Coronary artery (tissue), 2 donors: ENCODE results near the gene WDR91.

Source experiments
- DNase-seq: peaks from one replicate; pipeline ENCODE4 v3.0.0-alpha.2; 2017; ENCODE audit warnings: low spot score
- H3K27ac ChIP-seq, 2 donors: fragments of 200-600 bp; sonication (generic); one replicate each; pipeline ENCODE4 v1.5.1; 2016 to 2019
- H3K4me3 ChIP-seq: fragments of 200-600 bp; sonication (generic); 2 replicates; pipeline ENCODE4 v1.5.1; 2016; ENCODE audit warnings: mild to moderate bottlenecking, moderate library complexity
- TF ChIP-seq, protein P1 (sequence below): fragments of 200-600 bp; sonication (generic); IDR thresholded peaks from one replicate; pipeline ENCODE4 v1.5.1; 2019; ENCODE audit warnings: antibody characterized with exemption

The WDR91 gene

DNA sequence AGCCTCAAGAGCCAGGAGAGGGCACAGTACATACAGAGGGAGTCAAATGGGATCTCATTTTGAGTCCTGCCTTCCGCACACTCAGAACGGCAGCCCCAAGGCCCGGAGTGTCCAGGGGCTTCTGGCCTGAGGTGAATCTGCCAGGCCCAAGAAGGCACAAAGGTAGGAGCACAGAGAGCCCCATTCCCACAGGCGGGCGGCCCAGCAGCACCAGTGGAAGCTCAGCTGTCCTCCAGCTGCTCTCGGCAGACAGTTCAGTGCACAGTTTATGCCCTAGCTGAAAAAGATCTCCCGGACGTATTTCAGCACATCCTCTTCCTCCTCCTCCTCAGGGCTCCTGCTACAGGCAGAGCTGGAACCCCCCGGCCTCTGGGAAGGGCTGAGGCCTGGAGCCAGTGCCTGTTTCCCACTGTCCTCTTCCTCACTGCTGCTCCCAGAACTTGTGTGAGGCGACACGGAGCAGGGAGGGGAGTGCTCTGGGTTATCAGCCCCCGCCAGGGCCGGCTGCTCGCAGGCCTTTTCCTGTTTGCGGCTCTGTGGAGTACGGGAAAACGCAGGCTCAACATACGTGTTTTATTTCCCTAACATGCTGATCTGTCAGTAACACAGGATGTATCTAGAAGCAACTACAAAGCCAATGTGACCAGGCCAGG lies 44.9 kb downstream of the WDR91 start:
- Histone ChIP-seq H3K4me3 (peak overlapping the region; percentile 8), H3K27ac (peak overlapping the region in 1 of 2 donors; percentile 95)
- TF ChIP-seq, protein P1, sequence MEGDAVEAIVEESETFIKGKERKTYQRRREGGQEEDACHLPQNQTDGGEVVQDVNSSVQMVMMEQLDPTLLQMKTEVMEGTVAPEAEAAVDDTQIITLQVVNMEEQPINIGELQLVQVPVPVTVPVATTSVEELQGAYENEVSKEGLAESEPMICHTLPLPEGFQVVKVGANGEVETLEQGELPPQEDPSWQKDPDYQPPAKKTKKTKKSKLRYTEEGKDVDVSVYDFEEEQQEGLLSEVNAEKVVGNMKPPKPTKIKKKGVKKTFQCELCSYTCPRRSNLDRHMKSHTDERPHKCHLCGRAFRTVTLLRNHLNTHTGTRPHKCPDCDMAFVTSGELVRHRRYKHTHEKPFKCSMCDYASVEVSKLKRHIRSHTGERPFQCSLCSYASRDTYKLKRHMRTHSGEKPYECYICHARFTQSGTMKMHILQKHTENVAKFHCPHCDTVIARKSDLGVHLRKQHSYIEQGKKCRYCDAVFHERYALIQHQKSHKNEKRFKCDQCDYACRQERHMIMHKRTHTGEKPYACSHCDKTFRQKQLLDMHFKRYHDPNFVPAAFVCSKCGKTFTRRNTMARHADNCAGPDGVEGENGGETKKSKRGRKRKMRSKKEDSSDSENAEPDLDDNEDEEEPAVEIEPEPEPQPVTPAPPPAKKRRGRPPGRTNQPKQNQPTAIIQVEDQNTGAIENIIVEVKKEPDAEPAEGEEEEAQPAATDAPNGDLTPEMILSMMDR, result no peak
- DNase-seq, result no peak

DNA sequence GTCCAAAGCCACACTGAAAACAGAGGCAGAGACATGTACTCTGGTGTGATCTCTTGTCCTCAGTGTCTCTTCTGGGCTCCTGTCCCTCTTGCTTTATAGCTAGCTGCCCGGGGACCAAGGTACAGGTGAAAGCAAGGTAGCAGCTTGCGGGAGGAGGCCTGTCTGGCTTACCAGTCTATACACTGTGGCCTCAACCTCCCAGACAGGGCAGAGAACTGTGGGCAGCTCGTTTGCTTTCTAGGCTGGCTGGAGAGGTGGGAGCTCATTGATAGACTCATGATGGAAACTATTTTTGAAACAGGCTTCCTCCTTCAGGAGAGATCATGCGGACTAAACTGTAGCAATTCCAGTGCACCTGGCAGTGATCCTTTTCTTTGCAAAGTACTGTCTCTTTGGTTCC lies 45.5 kb downstream of the WDR91 start:
- peak overlapping the region in 1 of 2 donors; percentile 95 for H3K27ac ChIP-seq
- TF ChIP-seq, protein P1, result no peak
- H3K4me3 ChIP-seq, result no peak overlapping the region
- no peak for DNase-seq

DNA sequence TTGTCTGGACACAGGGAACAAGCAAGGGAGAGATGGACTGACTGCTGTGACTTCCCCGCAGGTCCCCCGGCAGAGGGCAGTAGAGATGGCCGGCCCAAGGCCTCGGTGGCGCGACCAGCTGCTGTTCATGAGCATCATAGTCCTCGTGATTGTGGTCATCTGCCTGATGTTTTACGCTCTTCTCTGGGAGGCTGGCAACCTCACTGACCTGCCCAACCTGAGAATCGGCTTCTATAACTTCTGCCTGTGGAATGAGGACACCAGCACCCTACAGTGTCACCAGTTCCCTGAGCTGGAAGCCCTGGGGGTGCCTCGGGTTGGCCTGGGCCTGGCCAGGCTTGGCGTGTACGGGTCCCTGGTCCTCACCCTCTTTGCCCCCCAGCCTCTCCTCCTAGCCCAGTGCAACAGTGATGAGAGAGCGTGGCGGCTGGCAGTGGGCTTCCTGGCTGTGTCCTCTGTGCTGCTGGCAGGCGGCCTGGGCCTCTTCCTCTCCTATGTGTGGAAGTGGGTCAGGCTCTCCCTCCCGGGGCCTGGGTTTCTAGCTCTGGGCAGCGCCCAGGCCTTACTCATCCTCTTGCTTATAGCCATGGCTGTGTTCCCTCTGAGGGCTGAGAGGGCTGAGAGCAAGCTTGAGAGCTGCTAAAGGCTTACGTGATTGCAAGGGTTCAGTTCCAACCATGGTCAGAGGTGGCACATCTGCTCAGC lies 46.8 kb downstream of the WDR91 start:
- Histone ChIP-seq H3K4me3 (no peak overlapping the region), H3K27ac (peak overlapping the region in 1 of 2 donors; percentile 58)
- DNase-seq, result no peak
- TF ChIP-seq, protein P1, result no peak

DNA sequence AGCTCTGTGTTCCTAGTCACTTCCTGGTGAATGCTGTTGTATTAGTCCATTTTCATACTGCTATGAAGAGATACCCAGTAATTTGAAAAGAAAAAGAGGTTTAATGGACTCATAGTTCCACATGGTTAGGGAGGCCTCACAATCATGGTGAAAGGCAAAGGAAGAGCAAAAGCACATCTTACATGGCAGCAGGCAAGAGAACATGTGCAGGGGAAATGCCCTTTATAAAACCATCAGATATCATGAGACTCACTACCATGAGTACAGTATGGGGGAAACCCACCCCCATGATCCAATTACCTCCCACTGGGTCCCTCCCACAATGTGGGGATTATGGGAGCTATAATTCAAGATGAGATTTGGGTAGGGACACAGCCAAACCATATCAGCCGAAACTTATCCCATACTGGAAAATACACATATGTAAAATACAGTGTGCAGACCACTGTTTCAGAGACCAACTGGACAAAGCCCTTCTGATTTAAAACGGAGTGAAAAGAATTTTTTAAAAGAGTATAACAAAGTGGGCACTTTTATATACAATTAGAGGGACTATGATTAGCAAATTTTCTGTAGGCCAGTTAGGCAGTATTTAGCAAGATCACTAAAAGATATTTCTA lies 48.8 kb downstream of the WDR91 start:
- TF ChIP-seq, protein P1, result no peak
- H3K4me3 ChIP-seq, result no peak overlapping the region
- no peak for DNase-seq
- peak overlapping the region in 1 of 2 donors; percentile 74 for H3K27ac ChIP-seq

DNA sequence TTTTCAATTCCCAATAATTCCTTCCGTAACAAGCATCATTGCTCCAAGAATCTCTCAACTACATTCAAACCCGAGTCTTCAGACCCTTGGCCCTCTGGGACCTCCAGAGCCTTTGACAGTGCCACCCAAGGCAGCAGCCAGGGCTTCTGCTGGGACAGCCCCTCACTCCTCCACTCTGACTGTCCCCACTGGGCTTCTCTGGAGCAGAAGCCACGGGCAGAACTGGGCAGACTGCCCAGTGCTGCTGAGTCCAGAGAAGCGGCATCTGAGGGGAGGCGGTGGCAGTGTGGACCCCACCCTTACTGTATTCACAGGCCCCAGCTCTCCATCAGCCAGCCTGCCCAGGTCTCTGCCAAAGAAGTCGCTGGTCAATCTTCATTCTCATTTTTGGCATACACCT lies 49.7 kb downstream of the WDR91 start:
- no peak for DNase-seq
- no peak overlapping the region for H3K4me3 ChIP-seq
- H3K27ac ChIP-seq, result peak overlapping the region in 1 of 2 donors; percentile 74
- TF ChIP-seq, protein P1, result no peak

DNA sequence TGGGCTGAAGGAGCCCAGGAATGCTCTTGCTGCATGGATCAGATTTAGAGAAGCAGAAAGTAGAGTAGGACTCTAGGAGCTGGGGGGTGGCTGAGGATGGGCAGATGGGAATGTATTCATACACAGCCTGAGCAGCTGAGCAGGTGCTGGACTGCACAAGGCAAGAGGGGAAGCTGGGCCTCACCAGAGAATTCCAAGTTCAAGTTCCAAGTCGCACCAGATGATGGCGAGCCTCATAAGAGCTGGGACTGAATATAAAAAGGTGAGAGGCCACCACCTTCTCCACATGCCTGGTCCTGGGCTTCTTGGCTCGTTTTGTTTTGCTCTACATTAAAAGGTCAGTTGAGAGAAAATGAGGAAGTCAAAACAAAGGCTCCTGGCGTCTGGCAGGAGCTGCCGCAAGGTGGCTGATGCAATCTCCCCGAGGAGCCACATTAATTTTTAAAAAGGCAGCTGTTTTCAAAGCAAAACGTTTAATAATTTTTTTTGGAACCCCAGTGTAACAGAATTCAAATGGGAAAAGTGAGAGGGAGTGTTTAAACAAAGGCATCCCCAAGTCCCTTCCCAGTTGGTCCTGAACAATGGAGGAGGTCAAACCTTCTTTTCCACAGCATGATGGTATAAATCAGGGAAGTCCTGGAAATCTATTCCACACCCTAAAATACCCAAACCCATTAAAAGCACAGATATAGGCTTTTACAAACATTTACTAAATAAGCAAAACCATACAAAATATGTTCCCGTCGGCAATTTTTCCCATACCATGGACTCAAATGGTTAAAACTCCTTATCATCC lies 50.3 kb downstream of the WDR91 start:
- Histone ChIP-seq H3K4me3 (no peak overlapping the region), H3K27ac (peak overlapping the region; percentile 39 to 74)
- TF ChIP-seq, protein P1, result no peak
- DNase-seq, result no peak
